NOMO-1 treated with dmso at 0.1 percent for 144 hours (cell line): ENCODE data around the gene NSUN6.
"Not testable (repeated sequence)": the region's sequence is repeated elsewhere in the genome, so short reads cannot be mapped to it uniquely, and the experiment has no call there.

Experiments used
- DNase-seq: peaks from one replicate; lab custom pipeline; 2025; ENCODE audit not compliant: unreplicated experiment; lab: John Stamatoyannopoulos, UW

The NSUN6 gene

GRCh38 chr10:18659819-18660535 lies 8.6 kb upstream of the NSUN6 start:
- DNase-seq: no peak

GRCh38 chr10:18659125-18659818 lies 7.9 kb upstream of the NSUN6 start, which contains the start of gene ARL5B:
Gene ARL5B, plus strand, starts transcription at chr10:18659431. Its CDS starts 207 bp downstream, at chr10:18659638.
- peak; percentile 86 for DNase-seq

- no peak for DNase-seq
Measured at GRCh38 chr10:18658271-18659124, 7.1 kb upstream of the NSUN6 start.

DNA sequence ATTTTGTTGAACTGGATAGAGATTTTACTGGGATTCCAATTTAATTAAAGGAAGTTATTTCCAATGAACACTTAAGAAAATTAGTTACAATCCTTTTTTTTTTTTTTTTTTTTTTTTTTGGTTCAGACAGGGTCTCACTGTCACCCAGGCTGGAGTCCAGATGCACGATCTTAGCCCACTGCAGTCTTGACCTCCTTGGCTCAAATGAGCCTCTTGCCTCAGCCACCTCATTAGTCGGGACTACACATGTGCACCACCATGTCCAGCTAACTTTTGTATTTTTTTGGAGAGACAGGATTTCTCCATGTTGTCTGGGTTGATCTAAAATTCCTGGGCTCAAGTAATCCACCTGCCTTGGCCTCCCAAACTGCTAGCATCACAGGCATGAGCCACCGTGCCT lies 5.3 kb upstream of the NSUN6 start:
- DNase-seq: no peak

DNA sequence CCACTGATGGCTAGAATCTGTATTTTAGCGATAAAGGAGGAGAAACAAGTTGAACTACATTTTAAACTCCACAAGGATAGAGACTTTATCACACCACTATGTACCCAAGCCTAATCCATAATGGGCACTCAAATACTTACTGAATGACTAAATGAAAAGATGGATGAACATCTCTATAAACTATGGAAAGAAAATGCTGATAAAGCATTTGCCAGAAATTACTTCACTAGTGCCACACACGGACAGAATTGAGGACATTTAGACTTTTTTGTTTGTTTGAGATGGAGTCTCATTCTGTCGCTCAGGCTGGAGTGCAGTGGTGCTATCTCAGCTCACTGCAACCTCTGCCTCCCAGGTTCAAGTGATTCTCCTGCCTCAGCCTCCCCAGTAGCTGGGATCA lies 1.7 kb upstream of the NSUN6 start:
- DNase-seq: no peak

- DNase-seq: no peak
Measured at GRCh38 chr10:18650404-18650997, 886 bp downstream of the NSUN6 start.

DNA sequence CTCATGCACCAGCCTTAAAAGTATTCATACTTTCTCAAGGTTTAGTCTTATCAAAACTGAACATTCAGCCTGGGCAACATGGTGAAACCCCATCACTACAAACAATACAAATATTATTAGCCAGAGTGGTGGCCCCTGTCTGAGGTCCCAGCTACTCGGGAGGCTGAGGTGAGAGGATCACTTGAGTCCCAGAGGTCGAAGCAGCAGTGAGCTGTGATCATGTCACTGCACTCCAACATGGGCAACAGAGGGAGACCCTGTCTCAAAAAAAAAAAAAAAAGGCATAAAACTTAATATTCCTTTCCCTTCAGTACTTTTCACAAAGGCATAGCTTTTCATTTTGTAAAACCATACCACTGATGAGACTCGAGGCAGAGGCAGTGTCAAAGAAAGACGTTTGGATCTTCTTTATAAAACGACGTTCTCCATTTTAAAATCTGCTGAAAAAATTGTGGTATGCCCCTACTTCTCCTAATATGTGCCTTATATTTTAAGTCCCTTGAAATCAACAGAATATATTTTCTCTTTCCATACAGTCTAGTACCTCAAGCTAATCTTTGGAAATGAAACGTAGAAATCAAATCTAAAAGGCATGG lies 1.9 kb downstream of the NSUN6 start:
- no peak for DNase-seq

DNA sequence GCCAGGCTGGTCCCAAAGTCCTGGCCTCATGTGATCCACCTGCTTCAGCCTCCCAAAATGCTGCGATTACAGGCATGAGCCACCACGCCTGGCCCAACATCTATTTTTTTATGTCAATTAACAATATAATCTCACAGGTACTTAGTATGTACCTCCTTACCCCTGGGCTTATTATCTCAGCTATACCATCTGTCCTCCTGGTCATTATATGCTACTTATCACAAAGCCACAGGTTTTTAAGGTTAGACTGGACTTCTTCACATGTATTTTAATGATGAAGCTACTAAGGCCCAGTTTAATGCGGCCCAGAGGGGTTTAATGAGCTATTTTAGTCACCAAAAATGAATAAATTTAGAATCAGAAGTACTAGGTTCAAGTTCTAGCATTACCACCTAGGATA lies 3.4 kb downstream of the NSUN6 start:
- DNase-seq: no peak

DNA sequence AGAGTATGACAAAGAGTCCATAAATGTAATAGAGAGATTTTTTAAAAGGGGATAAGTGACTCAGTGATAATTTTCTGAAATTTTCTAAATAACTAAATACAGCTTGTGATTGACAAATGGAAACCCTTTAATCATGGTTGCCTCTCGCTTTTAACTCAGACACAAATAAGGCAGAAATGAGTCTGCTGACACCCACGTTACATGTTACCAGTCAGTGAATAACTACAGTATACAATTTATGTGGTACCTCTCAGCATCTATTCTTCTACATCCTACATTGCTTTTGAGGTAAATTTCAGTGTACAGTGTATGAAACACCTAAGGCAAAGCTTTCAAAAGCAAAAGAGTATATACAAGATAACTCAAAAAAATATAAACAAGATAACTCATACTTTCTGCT lies 4.2 kb downstream of the NSUN6 start:
- no peak for DNase-seq

- DNase-seq: not testable (repeated sequence)
Measured at GRCh38 chr10:18639719-18640118, 11.7 kb downstream of the NSUN6 start.

- not testable (repeated sequence) for DNase-seq
Measured at GRCh38 chr10:18637400-18637799, 14.0 kb downstream of the NSUN6 start.

DNA sequence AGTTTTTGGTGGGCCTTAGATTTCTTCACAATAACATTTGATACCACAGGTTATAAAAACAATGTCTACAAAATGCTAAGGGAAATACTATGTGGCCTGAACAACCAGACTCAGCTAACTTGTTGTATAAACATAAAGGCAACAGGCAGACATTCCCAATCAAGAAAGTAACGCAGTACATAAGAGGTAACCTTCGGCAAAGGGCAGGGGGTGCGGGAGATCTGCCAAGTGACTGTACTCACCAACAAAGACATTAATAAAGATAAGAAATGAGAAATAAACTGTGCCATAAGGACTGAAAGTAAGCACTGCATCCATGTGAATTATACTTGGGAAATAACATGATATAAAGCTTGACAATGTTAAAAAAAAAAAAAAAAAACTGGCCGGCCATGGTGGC lies 15.4 kb downstream of the NSUN6 start:
- DNase-seq: no peak

DNA sequence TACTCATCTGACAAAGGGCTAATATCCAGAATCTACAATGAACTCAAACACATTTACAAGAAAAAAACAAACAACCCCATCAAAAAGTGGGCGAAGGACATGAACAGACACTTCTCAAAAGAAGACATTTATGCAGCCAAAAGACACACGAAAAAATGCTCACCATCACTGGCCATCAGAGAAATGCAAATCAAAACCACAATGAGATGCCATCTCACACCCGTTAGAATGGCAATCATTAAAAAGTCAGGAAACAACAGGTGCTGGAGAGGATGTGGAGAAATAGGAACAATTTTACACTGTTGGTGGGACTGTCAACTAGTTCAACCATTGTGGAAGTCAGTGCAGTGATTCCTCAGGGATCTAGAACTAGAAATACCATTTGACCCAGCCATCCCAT lies 18.9 kb downstream of the NSUN6 start:
- not testable (repeated sequence) for DNase-seq

- DNase-seq: not testable (repeated sequence)
Measured at GRCh38 chr10:18627452-18628018, 23.9 kb downstream of the NSUN6 start.

GRCh38 chr10:18625886-18626285 lies 25.5 kb downstream of the NSUN6 start:
- no peak for DNase-seq

- not testable (repeated sequence) for DNase-seq
Measured at GRCh38 chr10:18623671-18624070, 27.7 kb downstream of the NSUN6 start.

GRCh38 chr10:18620856-18621255 lies 30.5 kb downstream of the NSUN6 start:
- DNase-seq: no peak

GRCh38 chr10:18619016-18619415 lies 32.4 kb downstream of the NSUN6 start:
- DNase-seq: no peak

DNA sequence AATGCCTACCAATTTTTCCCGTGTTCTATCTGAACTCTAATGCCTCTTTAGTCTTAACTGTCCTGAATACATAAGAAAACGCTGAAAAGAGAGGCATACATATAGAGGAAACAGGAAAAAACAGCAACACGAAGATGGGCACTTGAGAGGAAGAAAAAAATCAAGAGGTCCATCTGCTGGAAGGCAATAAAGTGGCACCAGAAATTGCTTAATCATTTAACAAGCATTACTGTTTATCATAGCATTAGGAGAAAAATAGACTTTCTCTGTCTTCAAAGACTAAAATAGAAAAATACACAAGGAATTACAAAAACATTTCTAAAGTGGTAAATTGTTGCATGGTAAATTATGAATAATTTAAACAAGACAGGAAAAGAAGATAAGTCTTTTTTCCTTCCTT lies 35.0 kb downstream of the NSUN6 start:
- no peak for DNase-seq

- DNase-seq: no peak
Measured at GRCh38 chr10:18615618-18616017, 35.8 kb downstream of the NSUN6 start.

DNA sequence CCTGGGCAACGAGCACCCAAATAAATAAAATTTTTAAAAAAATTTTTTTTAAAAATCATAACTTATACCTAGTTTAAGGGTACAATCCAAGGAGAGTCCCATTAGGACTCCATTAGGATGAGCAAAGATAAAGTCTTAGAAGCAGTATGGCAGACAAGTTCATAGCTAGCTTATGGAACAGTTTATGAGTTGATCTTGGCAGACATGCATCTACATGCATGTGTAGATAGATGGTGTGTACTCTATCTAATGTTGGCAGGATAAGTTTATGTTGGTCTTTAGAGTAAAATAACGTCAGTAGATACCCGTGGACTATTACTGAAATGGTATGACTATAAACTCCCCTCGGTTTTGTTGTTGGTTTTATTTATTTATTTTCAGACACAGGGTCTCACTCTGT lies 40.2 kb downstream of the NSUN6 start:
- no peak for DNase-seq
